ENCODE measurements around the gene CYP1A2. TPM values are rescaled to one million over a fixed set of nuclear protein-coding genes. Genes with fewer than 3 reads are reported as not detected.

CYP1A2 gene
- polyA plus RNA-seq (ENCODE audit: low read depth in 6 of 6): not detected

GRCh38 chr15:74748322-74748946, at the start of gene CYP1A2:
TSS of gene CYP1A2 (plus strand) at chr15:74748845. CDS start at chr15:74749739, 894 bp downstream.
- Mint-ChIP-seq H3K27ac (no peak within 1 kb of the TSS), H3K27me3 (peaks cover 0 to 4% (median 4%) of the 10 kb centered on the region in 3 donors), H3K4me3 (peak within 1 kb of the TSS in 1 of 8 donors; percentile 42), H3K36me3 (no peaks in the 10 kb centered on the region), H3K4me1 (no peaks in the 10 kb centered on the region), H3K9me3 (no peaks in the 10 kb centered on the region)
- DNase-seq: no peak
- no peak for ATAC-seq (ENCODE audit: low read depth in 2 of 2)

- no peaks in the 10 kb centered on the region for H3K4me1 Mint-ChIP-seq
- H3K27ac Mint-ChIP-seq: no peak overlapping the region
- no peak for DNase-seq
- no peak overlapping the region for H3K4me3 Mint-ChIP-seq
- H3K27me3 Mint-ChIP-seq: peaks cover 14 to 34% (median 31%) of the 10 kb centered on the region in 3 donors
- H3K9me3 Mint-ChIP-seq: peaks cover 0 to 1% (median 0%) of the 10 kb centered on the region in 7 donors
- H3K36me3 Mint-ChIP-seq: no peaks in the 10 kb centered on the region
- ATAC-seq (ENCODE audit: low read depth in 2 of 2): no peak
Observed at GRCh38 chr15:74709011-74709410, 39.6 kb upstream of the CYP1A2 start.

- ATAC-seq (ENCODE audit: low read depth in 2 of 2) (no peak), DNase-seq (no peak)
- Mint-ChIP-seq H3K27me3 (peaks cover 14 to 34% (median 31%) of the 10 kb centered on the region in 3 donors), H3K27ac (no peak overlapping the region), H3K4me3 (no peak overlapping the region), H3K9me3 (peaks cover 0 to 1% (median 0%) of the 10 kb centered on the region in 7 donors), H3K36me3 (no peaks in the 10 kb centered on the region), H3K4me1 (no peaks in the 10 kb centered on the region)
Observed at GRCh38 chr15:74709892-74710291, 38.8 kb upstream of the CYP1A2 start.

- Mint-ChIP-seq H3K9me3 (peaks cover 0 to 1% (median 0%) of the 10 kb centered on the region in 7 donors), H3K27me3 (peaks cover 14 to 29% (median 26%) of the 10 kb centered on the region in 3 donors), H3K4me3 (no peak overlapping the region), H3K27ac (no peak overlapping the region), H3K36me3 (no peaks in the 10 kb centered on the region), H3K4me1 (no peaks in the 10 kb centered on the region)
- ATAC-seq (ENCODE audit: low read depth in 2 of 2): no peak
- no peak for DNase-seq
Observed at GRCh38 chr15:74710319-74711094, 38.1 kb upstream of the CYP1A2 start.

GRCh38 chr15:74712311-74712710, 36.3 kb upstream of the CYP1A2 start:
- H3K27me3 Mint-ChIP-seq: peaks cover 10 to 19% (median 14%) of the 10 kb centered on the region in 3 donors
- peaks cover 0 to 1% (median 0%) of the 10 kb centered on the region in 7 donors for H3K9me3 Mint-ChIP-seq
- H3K36me3 Mint-ChIP-seq: no peaks in the 10 kb centered on the region
- DNase-seq: no peak
- H3K27ac Mint-ChIP-seq: peak overlapping the region in 1 of 6 donors; percentile 76
- H3K4me1 Mint-ChIP-seq: no peaks in the 10 kb centered on the region
- ATAC-seq (ENCODE audit: low read depth in 2 of 2): no peak
- no peak overlapping the region for H3K4me3 Mint-ChIP-seq

- Mint-ChIP-seq H3K4me1 (no peaks in the 10 kb centered on the region), H3K9me3 (no peaks in the 10 kb centered on the region), H3K27ac (no peak overlapping the region), H3K27me3 (peaks cover 0 to 3% (median under 1%) of the 10 kb centered on the region in 3 donors), H3K36me3 (no peaks in the 10 kb centered on the region), H3K4me3 (no peak overlapping the region)
- DNase-seq (no peak), ATAC-seq (ENCODE audit: low read depth in 2 of 2) (no peak)
Observed at GRCh38 chr15:74716651-74717050, 32.0 kb upstream of the CYP1A2 start.

- ATAC-seq (ENCODE audit: low read depth in 2 of 2) (no peak), DNase-seq (no peak)
- no peaks in the 10 kb centered on the region for H3K9me3 Mint-ChIP-seq
- H3K4me1 Mint-ChIP-seq: peaks cover 11 to 16% (median 16%) of the 10 kb centered on the region in 3 donors
- H3K27me3 Mint-ChIP-seq: peaks cover 26 to 45% (median 27%) of the 10 kb centered on the region in 3 donors
- no peak overlapping the region for H3K27ac Mint-ChIP-seq
- no peak overlapping the region for H3K4me3 Mint-ChIP-seq
- peaks cover 0 to 4% of the 10 kb centered on the region in 2 donors for H3K36me3 Mint-ChIP-seq
Observed at GRCh38 chr15:74722591-74722990, 26.1 kb upstream of the CYP1A2 start.

- peaks cover 11 to 16% (median 16%) of the 10 kb centered on the region in 3 donors for H3K4me1 Mint-ChIP-seq
- DNase-seq (no peak), ATAC-seq (ENCODE audit: low read depth in 2 of 2) (no peak)
- peaks cover 0 to 4% of the 10 kb centered on the region in 2 donors for H3K36me3 Mint-ChIP-seq
- no peaks in the 10 kb centered on the region for H3K9me3 Mint-ChIP-seq
- H3K27me3 Mint-ChIP-seq: peaks cover 31 to 50% (median 32%) of the 10 kb centered on the region in 3 donors
- peak overlapping the region in 1 of 8 donors; percentile 9 for H3K4me3 Mint-ChIP-seq
- peak overlapping the region in 1 of 6 donors; percentile 4 for H3K27ac Mint-ChIP-seq
Observed at GRCh38 chr15:74723187-74723586, 25.5 kb upstream of the CYP1A2 start.

GRCh38 chr15:74723754-74724334, 24.8 kb upstream of the CYP1A2 start:
- Mint-ChIP-seq H3K27me3 (peaks cover 31 to 50% (median 33%) of the 10 kb centered on the region in 3 donors), H3K27ac (no peak overlapping the region), H3K4me1 (peaks cover 11 to 16% (median 16%) of the 10 kb centered on the region in 3 donors), H3K4me3 (peak overlapping the region in 1 of 8 donors; percentile 63), H3K9me3 (no peaks in the 10 kb centered on the region), H3K36me3 (peaks cover 0 to 4% of the 10 kb centered on the region in 2 donors)
- ATAC-seq (ENCODE audit: low read depth in 2 of 2) (peak; percentile 22 to 25), DNase-seq (no peak)

GRCh38 chr15:74724570-74725224, 23.9 kb upstream of the CYP1A2 start:
- peak overlapping the region in 7 of 8 donors; percentile 63 to 86 (median 73) for H3K4me3 Mint-ChIP-seq
- no peak for DNase-seq
- H3K27me3 Mint-ChIP-seq: peaks cover 32 to 50% (median 36%) of the 10 kb centered on the region in 3 donors
- peak overlapping the region in 2 of 6 donors; percentile 13 to 74 for H3K27ac Mint-ChIP-seq
- ATAC-seq (ENCODE audit: low read depth in 2 of 2): no peak
- peaks cover 11 to 16% (median 16%) of the 10 kb centered on the region in 3 donors for H3K4me1 Mint-ChIP-seq
- H3K9me3 Mint-ChIP-seq: no peaks in the 10 kb centered on the region
- H3K36me3 Mint-ChIP-seq: peaks cover 0 to 4% of the 10 kb centered on the region in 2 donors

GRCh38 chr15:74725225-74725774, 23.3 kb upstream of the CYP1A2 start, which contains the start of gene CYP1A1:
TSS of gene CYP1A1 (minus strand) at chr15:74725528. CDS start at chr15:74723097, 2,431 bp downstream.
- H3K27me3 Mint-ChIP-seq: peaks cover 38 to 56% (median 42%) of the 10 kb centered on the region in 3 donors
- peaks cover 11 to 16% (median 16%) of the 10 kb centered on the region in 3 donors for H3K4me1 Mint-ChIP-seq
- peak within 1 kb of the TSS in 3 of 6 donors; percentile 25 to 74 (median 35) for H3K27ac Mint-ChIP-seq
- no peak for DNase-seq
- H3K4me3 Mint-ChIP-seq: peak within 1 kb of the TSS; percentile 63 to 86 (median 74)
- H3K36me3 Mint-ChIP-seq: peaks cover 0 to 4% of the 10 kb centered on the region in 2 donors
- no peak for ATAC-seq (ENCODE audit: low read depth in 2 of 2)
- H3K9me3 Mint-ChIP-seq: no peaks in the 10 kb centered on the region

- Mint-ChIP-seq H3K36me3 (peaks cover 0 to 4% of the 10 kb centered on the region in 2 donors), H3K9me3 (no peaks in the 10 kb centered on the region), H3K27me3 (peaks cover 44 to 64% (median 50%) of the 10 kb centered on the region in 3 donors), H3K27ac (no peak overlapping the region), H3K4me3 (peak overlapping the region; percentile 56 to 93 (median 78)), H3K4me1 (peaks cover 11 to 16% (median 16%) of the 10 kb centered on the region in 3 donors)
- DNase-seq (peak; percentile 11), ATAC-seq (ENCODE audit: low read depth in 2 of 2) (peak; percentile 66)
Observed at GRCh38 chr15:74725845-74726773, 22.5 kb upstream of the CYP1A2 start.
